22Rv1 (cell line): Measurements from ENCODE around the gene CCNT1.

ENCODE experiments used
- CTCF ChIP-seq: fragments of 450-650 bp; IDR thresholded peaks from 2 replicates; pipeline ENCODE4 v1.5.1; 2017; ENCODE audit warnings: mild to moderate bottlenecking
- ZFX ChIP-seq: fragments of 450-650 bp; IDR thresholded peaks from 2 replicates; pipeline ENCODE4 v1.6.1; 2017; ENCODE audit warnings: antibody characterized with exemption, borderline replicate concordance

GRCh38 chr12:48671231-48671856, 45.2 kb downstream of the CCNT1 start:
- TF ChIP-seq CTCF = no peak
- TF ChIP-seq ZFX = no peak
